Keratinocyte (primary cell): ENCODE data around the gene MREG. TPM values are rescaled to one million over a fixed set of nuclear protein-coding genes. Genes with fewer than 3 reads are reported as not detected.

Source experiments
- DNase-seq: peaks from one replicate; pipeline ENCODE4 v3.0.0-alpha.2; 2011; ENCODE audit warnings: low read depth, missing footprints, low spot score
- FAIRE-seq: peaks from 2 replicates; lab custom pipeline; 2011; peaks lifted over from hg19 to GRCh38; lab: Jason Lieb, UNC
- H2AFZ ChIP-seq: 2 replicates; pipeline ENCODE4 v1.6.0; 2012; ENCODE audit warnings: low read length, control low read depth, inconsistent platforms; ENCODE audit not compliant: control insufficient read depth
- H3K27ac ChIP-seq: 2 replicates; pipeline ENCODE4 v1.5.1; 2011; ENCODE audit warnings: low read length; ENCODE audit not compliant: control insufficient read depth, insufficient read depth
- H3K27me3 ChIP-seq: 3 replicates; pipeline ENCODE4 v1.6.0; 2011; ENCODE audit warnings: low read length; ENCODE audit not compliant: control insufficient read depth, insufficient read depth; ENCODE audit errors: extremely low read depth
- H3K36me3 ChIP-seq, 2 experiments: 2 replicates in 1 of 2; 3 replicates in 1 of 2; pipeline ENCODE4 v1.5.1; 2011; ENCODE audit warnings: low read length in 2 of 2, mild to moderate bottlenecking in 1 of 2; ENCODE audit not compliant: control insufficient read depth in 2 of 2, insufficient read depth in 2 of 2; ENCODE audit errors: extremely low read depth in 1 of 2
- H3K4me1 ChIP-seq: 3 replicates; pipeline ENCODE4 v1.5.1; 2011; ENCODE audit warnings: low read length; ENCODE audit not compliant: control insufficient read depth, insufficient read depth; ENCODE audit errors: extremely low read depth
- H3K4me2 ChIP-seq: 3 replicates; pipeline ENCODE4 v1.6.0; 2011; ENCODE audit warnings: low read depth, low read length; ENCODE audit not compliant: control insufficient read depth, insufficient read depth; ENCODE audit errors: extremely low read depth
- H3K4me3 ChIP-seq, 3 experiments: fragments of 200-600 bp in 1 of 3; sonication (generic) in 1 of 3; 2 replicates in 2 of 3; 3 replicates in 1 of 3; pipeline ENCODE4 v1.5.1; 2011 to 2016; ENCODE audit warnings: low read length in 3 of 3, mild to moderate bottlenecking in 3 of 3, control low read depth in 2 of 3, inconsistent platforms in 1 of 3, low read depth in 1 of 3, mixed read lengths in 1 of 3, mixed run types in 1 of 3, moderate library complexity in 1 of 3; ENCODE audit not compliant: control insufficient read depth in 2 of 3, insufficient read depth in 2 of 3; ENCODE audit errors: extremely low read depth in 1 of 3
- H3K79me2 ChIP-seq: 2 replicates; pipeline ENCODE4 v1.6.0; 2012; ENCODE audit warnings: low read length; ENCODE audit not compliant: control insufficient read depth, insufficient read depth
- H3K9ac ChIP-seq: 3 replicates; pipeline ENCODE4 v1.6.0; 2011; ENCODE audit warnings: low read length; ENCODE audit not compliant: control insufficient read depth, insufficient read depth; ENCODE audit errors: extremely low read depth
- H3K9me1 ChIP-seq: 3 replicates; pipeline ENCODE4 v1.6.0; 2011; ENCODE audit warnings: low read length; ENCODE audit not compliant: control insufficient read depth, insufficient read depth; ENCODE audit errors: extremely low read depth
- H3K9me3 ChIP-seq: 2 replicates; pipeline ENCODE4 v1.5.1; 2012; ENCODE audit warnings: low read depth, low read length; ENCODE audit not compliant: control insufficient read depth
- H4K20me1 ChIP-seq: 3 replicates; pipeline ENCODE4 v1.6.0; 2011; ENCODE audit warnings: low read length; ENCODE audit not compliant: control insufficient read depth, insufficient read depth; ENCODE audit errors: extremely low read depth
- CTCF ChIP-seq, 3 experiments: IDR thresholded peaks in 1 of 3; conservative IDR thresholded peaks in 1 of 3; optimal IDR thresholded peaks in 1 of 3; 2 replicates in 2 of 3; 3 replicates in 1 of 3; pipeline versions ENCODE3 to v1.5.1; 2011; ENCODE audit warnings: low read length in 3 of 3, mild to moderate bottlenecking in 3 of 3, moderate library complexity in 2 of 3, control low read depth in 1 of 3, inconsistent platforms in 1 of 3; ENCODE audit not compliant: insufficient read depth in 2 of 3; ENCODE audit errors: extremely low read depth in 1 of 3
- EZH2 ChIP-seq: IDR thresholded peaks from one replicate; pipeline ENCODE4 v1.6.1; 2012; ENCODE audit warnings: inconsistent platforms, mild to moderate bottlenecking, low read length, moderate library complexity
- dilution Hi-C: fragments of 300-500 bp; cut with MboI; formaldehyde crosslinking; loops from one replicate; pipeline ENCODE4 v1.7.0; 2020; ENCODE audit warnings: low sequenced_read_pairs; ENCODE audit not compliant: extremely low pct_ligation_motif_present
- polyA plus RNA-seq, 5 experiments: library from polyadenylated mRNA; depleted of rRNA in 3 of 5; stranded (reverse) in 3 of 5; stranded (forward) in 1 of 5; unstranded in 1 of 5; fragments of >200 nt; gene quantifications; 1 replicate in 1 of 5; 2 replicates in 3 of 5; 3 replicates in 1 of 5; pipeline versions ENCODE4 v1.2.1 to v1.2.3, GENCODE V29; 2011 to 2012; ENCODE audit warnings: missing spikeins in 2 of 5, low read depth in 1 of 5, low replicate concordance in 1 of 5

MREG gene
- polyA plus RNA-seq, 1 donor (not counting 4 experiments of a cell fraction or from before 2014, with no cell fraction given): 32.9 TPM

GRCh38 chr2:215910180-215910579, 103.2 kb downstream of the MREG start:
- Histone ChIP-seq H4K20me1 (no peaks in the 10 kb centered on the region), H3K9me3 (no peaks in the 10 kb centered on the region), H3K27ac (no peak overlapping the region), H3K4me2 (no peak overlapping the region), H3K4me1 (no peaks in the 10 kb centered on the region), H2AFZ (no peak overlapping the region), H3K9me1 (no peaks in the 10 kb centered on the region), H3K9ac (no peak overlapping the region), H3K36me3 (no peaks in the 10 kb centered on the region), H3K27me3 (no peaks in the 10 kb centered on the region), H3K4me3 (no peak overlapping the region), H3K79me2 (no peaks in the 10 kb centered on the region)
- no peak for TF ChIP-seq EZH2
- no peak for TF ChIP-seq CTCF (optimal IDR thresholded peaks at IDR 0.05 in 1 of 3, IDR thresholded peaks at IDR 0.05 in 1 of 3, conservative IDR thresholded peaks at IDR 0.05 in 1 of 3; ENCODE audit: extremely low read depth in 1 of 3, insufficient read depth in 2 of 3, low read length in 3 of 3)
- DNase-seq (no peak), FAIRE-seq (no peak)
- dilution Hi-C loops: no loop called here

GRCh38 chr2:215907147-215907546, 106.2 kb downstream of the MREG start:
- Histone ChIP-seq H3K36me3 (no peaks in the 10 kb centered on the region), H3K79me2 (no peaks in the 10 kb centered on the region), H3K4me1 (no peaks in the 10 kb centered on the region), H3K4me2 (no peak overlapping the region), H4K20me1 (no peaks in the 10 kb centered on the region), H3K27me3 (no peaks in the 10 kb centered on the region), H3K4me3 (no peak overlapping the region), H3K27ac (no peak overlapping the region), H3K9me3 (no peaks in the 10 kb centered on the region), H3K9me1 (no peaks in the 10 kb centered on the region), H2AFZ (no peak overlapping the region), H3K9ac (no peak overlapping the region)
- dilution Hi-C loops: no loop called here
- TF ChIP-seq EZH2: no peak
- no peak for TF ChIP-seq CTCF (optimal IDR thresholded peaks at IDR 0.05 in 1 of 3, IDR thresholded peaks at IDR 0.05 in 1 of 3, conservative IDR thresholded peaks at IDR 0.05 in 1 of 3; ENCODE audit: extremely low read depth in 1 of 3, insufficient read depth in 2 of 3, low read length in 3 of 3)
- DNase-seq: no peak
- no peak for FAIRE-seq
